IPS-20b (cell line): Measurements from ENCODE around the gene TGFBI.

Source experiments
- H3K27ac ChIP-seq: one replicate; pipeline ENCODE4 v1.5.1; 2013; ENCODE audit warnings: low read length
- H3K27me3 ChIP-seq: 2 replicates; pipeline ENCODE4 v1.6.1; 2013; ENCODE audit warnings: mild to moderate bottlenecking, low read length, inconsistent platforms; ENCODE audit not compliant: insufficient read depth
- H3K36me3 ChIP-seq: 2 replicates; pipeline ENCODE4 v1.6.1; 2013; ENCODE audit warnings: low read depth, mild to moderate bottlenecking, inconsistent platforms, low read length, moderate library complexity; ENCODE audit not compliant: insufficient read depth
- H3K4me1 ChIP-seq: 2 replicates; pipeline ENCODE4 v1.6.1; 2013; ENCODE audit warnings: mild to moderate bottlenecking, control low read depth, inconsistent platforms, low read length, moderate library complexity; ENCODE audit not compliant: insufficient read depth
- H3K4me3 ChIP-seq: 2 replicates; pipeline ENCODE4 v1.5.1; 2013; ENCODE audit warnings: mild to moderate bottlenecking, low read length, inconsistent platforms
- H3K9ac ChIP-seq: 2 replicates; pipeline ENCODE4 v1.6.1; 2013; ENCODE audit warnings: low read depth, mild to moderate bottlenecking, inconsistent platforms, low read length, moderate library complexity
- H3K9me3 ChIP-seq: 2 replicates; pipeline ENCODE4 v1.6.1; 2013; ENCODE audit warnings: mild to moderate bottlenecking, low read depth, low read length, inconsistent platforms; ENCODE audit not compliant: insufficient read depth

The TGFBI gene

DNA sequence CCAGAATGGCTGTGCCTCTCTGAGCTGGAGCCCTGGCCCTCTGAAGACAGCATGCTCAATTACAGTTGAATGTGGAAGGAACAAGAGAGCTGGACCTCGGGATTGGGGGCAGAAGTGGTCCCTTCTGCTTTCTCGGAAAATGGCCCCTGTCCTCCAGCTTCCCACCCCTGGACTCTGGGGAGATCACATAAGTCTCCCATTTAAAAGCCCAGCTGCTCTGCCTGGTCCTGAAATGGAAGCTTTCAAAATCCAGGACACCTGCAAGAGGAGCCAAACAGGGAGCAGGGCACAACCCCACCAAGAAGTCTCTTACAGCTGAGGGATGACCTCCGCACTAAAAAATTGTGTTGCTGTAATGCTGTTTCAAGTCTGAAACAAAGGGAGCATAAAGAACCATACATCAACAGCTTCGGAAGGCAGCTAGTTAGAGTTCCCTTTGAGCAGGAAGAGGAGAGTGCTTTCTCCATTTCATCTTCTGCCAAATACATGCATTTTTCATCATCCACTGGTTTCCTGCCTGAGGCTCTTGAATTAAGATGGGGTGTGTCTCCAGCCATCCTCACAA lies 48.2 kb downstream of the TGFBI start:
- Histone ChIP-seq H3K27ac (no peak overlapping the region), H3K4me3 (no peak overlapping the region), H3K9ac (no peak overlapping the region), H3K9me3 (no peaks in the 10 kb centered on the region; the same call in 1 of the 2 replicates), H3K36me3 (no peaks in the 10 kb centered on the region), H3K4me1 (peaks cover 6% of the 10 kb centered on the region; the same call in 1 of the 2 replicates), H3K27me3 (no peaks in the 10 kb centered on the region)

DNA sequence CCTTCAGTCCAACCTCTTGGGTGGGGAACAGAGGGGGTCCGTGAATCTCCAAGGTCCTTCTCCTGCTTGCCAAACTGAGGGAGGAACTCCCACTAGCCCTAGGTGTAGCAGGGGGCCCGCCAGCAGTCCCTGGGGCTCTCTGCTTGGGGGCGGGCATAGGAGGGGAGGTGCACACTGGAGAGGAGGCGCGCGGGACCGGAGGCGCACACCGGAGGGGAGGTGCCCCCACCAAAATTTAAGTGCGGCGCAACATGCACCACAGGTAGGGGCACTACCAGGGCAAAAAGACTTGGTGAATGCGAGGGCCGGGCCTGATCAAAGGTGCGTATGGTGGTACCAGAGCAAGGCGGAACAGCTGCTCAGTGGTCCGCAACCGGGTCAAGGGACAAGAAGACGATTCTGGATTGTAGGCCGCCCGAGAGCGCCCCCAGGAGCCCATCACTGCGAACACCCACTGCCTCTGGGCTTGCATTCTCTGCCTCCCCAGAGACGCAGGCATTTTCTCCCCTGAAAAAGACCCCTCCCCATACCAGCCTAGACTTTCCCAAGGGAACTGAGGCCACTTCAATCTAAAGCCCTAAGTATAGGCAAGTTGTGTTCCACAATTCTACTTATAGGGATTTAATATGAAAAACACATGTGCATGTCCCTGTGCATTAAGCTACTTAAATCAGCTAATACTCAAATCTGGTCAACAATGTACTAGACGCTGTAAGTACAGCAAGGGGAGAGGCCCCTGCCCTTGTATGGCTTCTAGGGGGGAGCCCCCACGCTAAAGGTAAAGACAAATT lies 50.6 kb downstream of the TGFBI start:
- Histone ChIP-seq H3K4me3 (no peak overlapping the region), H3K9me3 (no peaks in the 10 kb centered on the region), H3K27ac (no peak overlapping the region), H3K36me3 (no peaks in the 10 kb centered on the region), H3K9ac (no peak overlapping the region), H3K4me1 (peaks cover 6% of the 10 kb centered on the region; the same call in 1 of the 2 replicates), H3K27me3 (no peaks in the 10 kb centered on the region)

DNA sequence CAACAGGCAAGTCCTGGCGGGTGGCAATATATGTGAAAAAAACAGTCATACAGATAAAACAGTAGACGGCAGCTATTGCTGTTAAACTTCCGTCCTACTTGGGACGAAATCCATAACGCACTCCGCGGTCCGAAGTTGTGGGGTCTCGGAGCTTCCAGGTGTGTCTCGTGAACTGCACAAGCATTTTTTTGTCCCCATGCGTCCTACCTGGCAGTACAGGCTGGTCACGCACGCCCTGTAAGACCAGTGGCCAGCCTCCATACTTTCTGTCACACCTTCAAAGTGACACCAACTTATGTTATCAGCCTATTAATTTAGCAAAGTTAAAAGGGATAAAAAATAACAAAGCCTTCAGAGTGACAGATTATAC lies 51.3 kb downstream of the TGFBI start:
- no peaks in the 10 kb centered on the region for H3K27me3 ChIP-seq
- H3K4me3 ChIP-seq, result no peak overlapping the region
- H3K9me3 ChIP-seq, result no peaks in the 10 kb centered on the region
- H3K4me1 ChIP-seq, result peaks cover 6% of the 10 kb centered on the region; the same call in 1 of the 2 replicates
- H3K9ac ChIP-seq, result no peak overlapping the region
- no peaks in the 10 kb centered on the region for H3K36me3 ChIP-seq
- H3K27ac ChIP-seq, result no peak overlapping the region

DNA sequence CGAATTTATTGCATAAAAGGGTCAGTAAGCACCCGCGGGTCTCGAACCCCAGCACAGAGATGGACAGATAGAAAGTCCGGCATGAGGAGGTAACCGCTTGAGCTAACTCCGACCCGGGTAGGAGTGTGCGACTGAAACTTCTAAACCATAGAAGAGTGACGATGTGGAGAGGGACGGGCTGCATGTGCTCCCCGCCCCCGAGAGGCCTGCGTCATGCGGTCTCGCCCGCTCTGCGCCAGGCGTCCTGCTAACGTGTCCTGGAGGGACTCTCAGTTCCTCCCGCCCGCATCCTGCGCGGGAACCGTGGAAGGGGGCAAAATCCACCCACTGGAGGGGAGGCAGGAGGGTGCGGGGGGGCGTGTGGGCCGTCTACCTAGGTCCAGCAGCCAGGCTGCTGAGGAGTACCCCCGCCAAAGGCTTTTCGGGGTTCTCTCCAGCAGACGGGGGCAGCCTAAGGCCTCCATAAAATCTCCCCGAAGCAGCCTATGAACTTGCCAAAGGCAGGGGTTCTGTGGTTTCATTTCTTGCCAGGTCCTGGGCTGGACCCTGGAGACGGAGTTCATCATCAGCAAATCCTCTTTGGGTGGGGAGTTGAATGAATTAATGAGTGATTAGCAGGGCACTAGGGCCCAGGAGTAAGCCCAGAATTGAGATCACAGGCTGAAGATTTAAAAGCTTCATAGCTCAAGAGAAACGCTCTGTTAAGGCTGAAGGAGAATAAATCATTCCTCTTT lies 51.9 kb downstream of the TGFBI start:
- no peaks in the 10 kb centered on the region for H3K9me3 ChIP-seq
- no peaks in the 10 kb centered on the region for H3K27me3 ChIP-seq
- H3K27ac ChIP-seq, result no peak overlapping the region
- no peaks in the 10 kb centered on the region for H3K36me3 ChIP-seq
- no peak overlapping the region for H3K4me3 ChIP-seq
- H3K9ac ChIP-seq, result no peak overlapping the region
- peaks cover under 1% of the 10 kb centered on the region; the same call in 1 of the 2 replicates for H3K4me1 ChIP-seq

DNA sequence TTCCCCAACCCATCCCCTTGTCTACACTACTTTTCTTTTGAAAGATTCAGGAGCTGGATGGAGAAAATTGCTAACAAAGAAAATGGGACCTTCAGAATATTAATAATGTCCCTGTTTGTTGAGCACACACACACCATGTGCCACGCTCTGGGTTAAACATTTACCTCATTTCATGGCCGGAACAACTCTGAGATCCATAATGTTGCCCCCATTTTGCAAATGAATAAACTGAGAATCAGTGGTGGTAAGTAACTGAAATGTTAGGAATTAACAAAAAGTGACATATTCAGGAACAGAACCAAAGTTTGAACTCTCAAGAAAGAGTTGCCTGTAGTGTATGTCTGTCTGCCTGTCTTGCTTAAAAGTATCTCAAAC lies 52.4 kb downstream of the TGFBI start:
- Histone ChIP-seq H3K4me1 (no peaks in the 10 kb centered on the region), H3K27ac (no peak overlapping the region), H3K4me3 (no peak overlapping the region), H3K27me3 (no peaks in the 10 kb centered on the region), H3K9ac (no peak overlapping the region), H3K36me3 (no peaks in the 10 kb centered on the region), H3K9me3 (no peaks in the 10 kb centered on the region)

- H3K9me3 ChIP-seq, result no peaks in the 10 kb centered on the region
- no peak overlapping the region for H3K9ac ChIP-seq
- no peaks in the 10 kb centered on the region for H3K36me3 ChIP-seq
- no peak overlapping the region for H3K4me3 ChIP-seq
- no peak overlapping the region for H3K27ac ChIP-seq
- H3K4me1 ChIP-seq, result no peaks in the 10 kb centered on the region
- no peaks in the 10 kb centered on the region for H3K27me3 ChIP-seq
Observed at GRCh38 chr5:136082390-136083193, 53.8 kb downstream of the TGFBI start.

- H3K4me1 ChIP-seq, result no peaks in the 10 kb centered on the region
- no peak overlapping the region for H3K27ac ChIP-seq
- H3K9ac ChIP-seq, result no peak overlapping the region
- H3K27me3 ChIP-seq, result no peaks in the 10 kb centered on the region
- no peaks in the 10 kb centered on the region for H3K9me3 ChIP-seq
- H3K4me3 ChIP-seq, result no peak overlapping the region
- no peaks in the 10 kb centered on the region for H3K36me3 ChIP-seq
Observed at GRCh38 chr5:136084698-136085097, 55.9 kb downstream of the TGFBI start.

- Histone ChIP-seq H3K4me1 (no peaks in the 10 kb centered on the region), H3K9me3 (no peaks in the 10 kb centered on the region), H3K4me3 (no peak overlapping the region), H3K36me3 (no peaks in the 10 kb centered on the region), H3K27me3 (no peaks in the 10 kb centered on the region), H3K27ac (no peak overlapping the region), H3K9ac (no peak overlapping the region)
Observed at GRCh38 chr5:136086783-136087566, 58.2 kb downstream of the TGFBI start.

DNA sequence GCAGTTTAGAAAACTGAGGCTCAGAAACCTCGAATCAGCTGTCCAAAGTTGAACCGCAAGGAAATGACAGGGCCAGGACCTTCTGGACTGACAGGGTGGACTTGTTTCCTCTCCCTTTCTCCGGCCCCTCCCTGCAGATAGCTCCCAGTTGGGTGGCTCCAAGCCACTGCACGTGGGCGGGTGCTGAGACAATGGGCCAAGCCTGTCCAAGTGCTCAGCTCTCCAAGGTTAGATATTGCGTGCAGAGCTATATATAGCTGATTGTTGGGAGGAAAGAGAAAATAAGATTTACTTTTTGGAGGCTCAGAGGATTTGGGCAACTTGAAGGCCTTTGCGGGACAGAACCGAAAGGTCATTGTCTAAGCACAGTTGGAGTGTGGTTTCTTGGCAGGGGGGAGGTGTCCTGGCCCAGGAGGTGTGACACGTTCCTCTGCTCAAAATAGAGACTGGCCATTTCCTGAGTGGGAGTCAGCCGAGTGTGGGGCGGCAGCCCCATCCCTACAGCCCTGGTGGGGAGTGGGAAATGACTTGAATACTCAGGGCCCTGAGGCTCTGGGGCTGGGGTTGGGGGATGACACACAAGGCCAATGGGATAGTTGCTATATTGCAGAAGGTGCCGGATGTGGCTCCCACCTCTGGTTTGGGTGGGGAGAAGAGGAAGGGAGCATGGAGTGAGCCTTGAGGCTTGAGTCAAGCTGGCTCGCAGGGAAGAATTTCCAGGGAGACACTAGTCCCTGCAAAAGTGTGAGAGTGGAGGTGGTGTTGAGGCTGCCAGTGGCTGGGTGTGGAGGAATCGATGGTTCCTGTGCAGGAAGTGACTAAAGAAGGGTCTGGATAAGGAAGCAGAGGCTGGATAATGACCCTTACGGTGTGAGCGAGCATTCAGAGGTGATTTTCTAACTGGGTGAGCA lies 59.4 kb downstream of the TGFBI start:
- no peaks in the 10 kb centered on the region for H3K9me3 ChIP-seq
- no peaks in the 10 kb centered on the region for H3K36me3 ChIP-seq
- no peak overlapping the region for H3K27ac ChIP-seq
- H3K9ac ChIP-seq, result no peak overlapping the region
- H3K4me1 ChIP-seq, result no peaks in the 10 kb centered on the region
- no peaks in the 10 kb centered on the region for H3K27me3 ChIP-seq
- no peak overlapping the region for H3K4me3 ChIP-seq

DNA sequence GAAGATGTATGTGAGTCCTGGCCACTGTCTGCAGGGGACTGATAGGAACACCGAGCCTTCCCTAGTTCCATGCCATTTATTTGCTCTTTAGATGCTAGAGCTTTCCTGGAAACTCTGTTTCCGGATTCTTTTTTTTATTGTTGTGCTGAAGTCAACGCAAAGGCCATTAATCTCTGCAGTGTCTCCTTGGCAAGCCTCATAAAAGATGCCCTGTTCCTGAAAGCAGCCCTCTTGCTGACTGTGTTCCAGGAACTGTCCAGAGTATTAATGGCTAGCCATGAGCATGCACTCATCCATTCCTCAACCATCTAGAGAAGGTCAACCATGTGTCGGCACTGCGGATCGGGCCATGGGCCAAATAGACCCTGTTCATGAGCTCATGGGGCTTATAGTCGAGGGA lies 61.0 kb downstream of the TGFBI start:
- Histone ChIP-seq H3K9me3 (no peaks in the 10 kb centered on the region), H3K27me3 (no peaks in the 10 kb centered on the region), H3K4me1 (no peaks in the 10 kb centered on the region), H3K36me3 (no peaks in the 10 kb centered on the region), H3K4me3 (no peak overlapping the region), H3K27ac (no peak overlapping the region), H3K9ac (no peak overlapping the region)
